HCT116 (cell line): ENCODE data around the gene C11orf54. TPM values are rescaled to one million over a fixed set of nuclear protein-coding genes. Genes with fewer than 3 reads are reported as not detected.

Source experiments
- ATAC-seq: fragments of 200-7000 bp; cut with Tn5 transposase; 2 replicates; pipeline ENCODE4 v1.9.1; 2020; ENCODE audit warnings: mild to moderate bottlenecking, moderate library complexity
- BruUV-seq: library from RNA; stranded (reverse); fragments of 400-500 nt; replicated peaks from 2 replicates; lab custom pipeline; 2021; lab: Mats Ljungman, UMichigan
- CTCF ChIA-PET: fragments of 300-600 bp; sonication (Branson Sonifier 250); formaldehyde crosslinking; loops from one replicate; lab custom pipeline; 2021; ENCODE audit warnings: antibody characterized with exemption; lab: Charles Lee
- POLR2A ChIA-PET: fragments of 300-600, 350-600 bp; sonication (Branson Sonifier 250); formaldehyde crosslinking; loops from one replicate; lab custom pipeline; 2021; ENCODE audit warnings: antibody characterized with exemption; lab: Charles Lee
- RAD21 ChIA-PET, 2 experiments: fragments of 300-600 bp; sonication (Branson Sonifier 250); formaldehyde crosslinking; loops; one replicate each; lab custom pipeline; 2023; ENCODE audit warnings: low total read pairs in 2 of 2; ENCODE audit not compliant: uncharacterized antibody in 2 of 2, unreplicated experiment in 2 of 2, low non-redundant PET in 1 of 2; lab: Charles Lee
- DNase-seq: peaks from one replicate; pipeline ENCODE4 v3.0.0-alpha.2; 2010; ENCODE audit warnings: low read depth, low spot score
- H2AFZ ChIP-seq: fragments of 200-600 bp; shearing (Covaris generic), sonication (generic); 2 replicates; pipeline ENCODE4 v1.6.1; 2017; ENCODE audit warnings: low read depth, mixed run types, mixed read lengths, antibody characterized with exemption, low read length; ENCODE audit not compliant: poor library complexity, severe bottlenecking
- H3K27ac ChIP-seq: 2 replicates; pipeline ENCODE4 v1.5.1; 2012; ENCODE audit warnings: low read depth, low read length
- H3K27me3 ChIP-seq: fragments of 200-600 bp; sonication (generic); 2 replicates; pipeline ENCODE4 v1.6.1; 2016; ENCODE audit warnings: mixed run types, low read length, mixed read lengths; ENCODE audit not compliant: insufficient read depth
- H3K36me3 ChIP-seq, 2 experiments: fragments of 200-500 bp in 1 of 2; fragments of 200-600 bp in 1 of 2; sonication (Bioruptor generic) in 1 of 2; sonication (generic) in 1 of 2; 2 replicates each; pipeline versions ENCODE4 v1.5.1 to v1.6.1; 2014 to 2016; ENCODE audit warnings: low read length in 2 of 2, inconsistent platforms in 1 of 2, mixed read lengths in 1 of 2, mixed run types in 1 of 2; ENCODE audit not compliant: insufficient read depth in 2 of 2, control insufficient read depth in 1 of 2
- H3K4me1 ChIP-seq, 2 experiments: fragments of 200-600 bp in 1 of 2; sonication (generic) in 1 of 2; 2 replicates each; pipeline versions ENCODE4 v1.5.1 to v1.6.1; 2012 to 2017; ENCODE audit warnings: low read length in 2 of 2, inconsistent platforms in 1 of 2, mild to moderate bottlenecking in 1 of 2, mixed read lengths in 1 of 2, mixed run types in 1 of 2, moderate library complexity in 1 of 2; ENCODE audit not compliant: insufficient read depth in 2 of 2, control insufficient read depth in 1 of 2
- H3K4me2 ChIP-seq: fragments of 200-600 bp; sonication (generic); 2 replicates; pipeline ENCODE4 v1.6.1; 2017; ENCODE audit warnings: mixed run types, low read length, mixed read lengths
- H3K4me3 ChIP-seq, 2 experiments: fragments of 200-600 bp in 1 of 2; sonication (generic) in 1 of 2; replicated peaks in 1 of 2; 2 replicates each; pipeline ENCODE4 v1.5.1; 2011 to 2016; ENCODE audit warnings: low read length in 2 of 2, control low read depth in 1 of 2, low read depth in 1 of 2, mild to moderate bottlenecking in 1 of 2, mixed read lengths in 1 of 2, mixed run types in 1 of 2
- H3K79me2 ChIP-seq: fragments of 200-600 bp; sonication (generic); 2 replicates; pipeline ENCODE4 v1.6.1; 2017; ENCODE audit warnings: mild to moderate bottlenecking, mixed run types, low read length, moderate library complexity, mixed read lengths; ENCODE audit not compliant: insufficient read depth
- H3K9ac ChIP-seq: fragments of 200-600 bp; sonication (generic); 2 replicates; pipeline ENCODE4 v1.6.1; 2016; ENCODE audit warnings: low read length, mixed read lengths
- H3K9me2 ChIP-seq: fragments of 200-600 bp; sonication (generic), shearing (Covaris generic); 2 replicates; pipeline ENCODE4 v1.6.1; 2017; ENCODE audit warnings: mixed run types, mild to moderate bottlenecking, moderate library complexity; ENCODE audit not compliant: insufficient read depth
- H3K9me3 ChIP-seq, 2 experiments: fragments of 200-500 bp in 1 of 2; fragments of 200-600 bp in 1 of 2; sonication (Bioruptor generic) in 1 of 2; sonication (generic) in 1 of 2; 2 replicates each; pipeline ENCODE4 v1.6.1; 2014 to 2017; ENCODE audit warnings: low read length in 2 of 2, mixed read lengths in 2 of 2, inconsistent platforms in 1 of 2, low read depth in 1 of 2, mild to moderate bottlenecking in 1 of 2, mixed run types in 1 of 2, moderate library complexity in 1 of 2; ENCODE audit not compliant: control insufficient read depth in 1 of 2, insufficient read depth in 1 of 2
- H4K20me1 ChIP-seq: fragments of 200-600 bp; sonication (generic), shearing (Covaris generic); 2 replicates; pipeline ENCODE4 v1.6.1; 2017; ENCODE audit warnings: mixed run types, mild to moderate bottlenecking, moderate library complexity; ENCODE audit not compliant: insufficient read depth
- EGR1 ChIP-seq: IDR thresholded peaks from 2 replicates; pipeline ENCODE4 v1.6.1; 2012; ENCODE audit warnings: low read depth
- ELF1 ChIP-seq: IDR thresholded peaks from 2 replicates; pipeline ENCODE4 v1.6.1; 2012; ENCODE audit warnings: low read depth, borderline replicate concordance
- EZH2phosphoT487 ChIP-seq: fragments of 200-600 bp; IDR thresholded peaks from 2 replicates; pipeline ENCODE4 v1.6.1; 2018; ENCODE audit warnings: antibody characterized with exemption, borderline replicate concordance
- POLR2A ChIP-seq: IDR thresholded peaks from 2 replicates; pipeline ENCODE4 v1.7.0; 2011; ENCODE audit warnings: borderline replicate concordance; ENCODE audit not compliant: insufficient read depth, insufficient read length; ENCODE audit errors: extremely low read depth
- POLR2AphosphoS5 ChIP-seq: IDR thresholded peaks from 2 replicates; pipeline ENCODE4 v1.6.1; 2011; ENCODE audit warnings: mild to moderate bottlenecking, low read depth, low read length, moderate library complexity
- RAD21 ChIP-seq: IDR thresholded peaks from 2 replicates; pipeline ENCODE4 v1.6.1; 2012; ENCODE audit warnings: low read depth, mild to moderate bottlenecking
- SP1 ChIP-seq: IDR thresholded peaks from 2 replicates; pipeline ENCODE4 v1.6.1; 2012; ENCODE audit warnings: low read depth
- SRF ChIP-seq: IDR thresholded peaks from 2 replicates; pipeline ENCODE4 v1.6.1; 2012; ENCODE audit warnings: low read depth
- YY1 ChIP-seq: IDR thresholded peaks from 2 replicates; pipeline ENCODE4 v1.6.1; 2011; ENCODE audit warnings: low read length, low read depth, moderate library complexity, mild to moderate bottlenecking; ENCODE audit not compliant: insufficient replicate concordance; ENCODE audit errors: extremely low read depth
- intact Hi-C: fragments of 100-400 bp; cut with micrococcal nuclease; formaldehyde crosslinking; loops from 2 replicates; pipeline ENCODE4 v1.10.0; 2022
- total RNA-seq: library from RNA; stranded (reverse); gene quantifications from one replicate; pipeline ENCODE4 v1.2.1, GENCODE V29; 2021; ENCODE audit not compliant: unreplicated experiment
- TF ChIP-seq, protein P1 (sequence below): IDR thresholded peaks from 2 replicates; pipeline ENCODE4 v1.6.1; 2012
- TF ChIP-seq, protein P2 (sequence below): IDR thresholded peaks from 2 replicates; pipeline ENCODE4 v1.6.1; 2012
- TF ChIP-seq, protein P3 (sequence below), 3 experiments: fragments of 200-600 bp in 1 of 3; sonication (generic) in 1 of 3; IDR thresholded peaks in 2 of 3; conservative IDR thresholded peaks in 1 of 3; 2 replicates each; pipeline ENCODE4 v1.5.1; 2012 to 2017; ENCODE audit warnings: low read depth in 2 of 3, low read length in 2 of 3, antibody characterized with exemption in 1 of 3, borderline replicate concordance in 1 of 3, control low read depth in 1 of 3, mild to moderate bottlenecking in 1 of 3, mixed read lengths in 1 of 3, mixed run types in 1 of 3, moderate library complexity in 1 of 3; ENCODE audit not compliant: insufficient read depth in 1 of 3
- TF ChIP-seq, protein P4 (sequence below): IDR thresholded peaks from 2 replicates; pipeline ENCODE4 v1.6.1; 2012; ENCODE audit warnings: low read depth

C11orf54 gene
- total RNA-seq, 1 experiment from 2014 or later = 26.1 TPM

DNA sequence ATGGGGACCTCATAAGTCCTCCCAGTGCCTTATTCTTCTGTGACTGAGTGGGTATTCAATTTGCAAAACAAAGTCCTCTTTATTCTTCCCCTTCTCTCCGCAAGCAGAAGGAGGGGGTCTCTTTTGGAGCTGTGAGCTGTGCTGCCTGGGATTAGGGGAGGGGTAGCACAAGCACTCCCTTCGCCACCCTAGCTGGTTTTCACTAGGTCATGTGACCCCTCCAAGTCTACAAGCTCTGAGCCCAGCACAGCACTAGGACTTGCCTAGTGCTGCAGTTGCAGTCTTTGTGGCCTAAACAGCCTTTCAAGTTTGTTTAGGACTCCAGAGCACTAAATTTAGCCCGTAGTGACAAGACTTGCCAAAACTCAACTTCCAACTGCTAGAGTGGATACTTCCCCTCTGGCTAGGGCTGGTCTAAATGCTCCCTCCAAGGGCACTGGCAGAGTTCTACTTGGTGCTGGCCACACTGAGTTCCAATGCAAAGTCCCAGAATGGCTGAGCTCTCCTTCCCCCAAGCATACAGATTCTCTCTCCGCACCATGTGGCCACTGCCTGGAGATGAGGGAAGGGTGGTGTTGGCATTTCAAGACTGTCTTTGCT is 25.6 kb upstream of the C11orf54 start:
- ATAC-seq (no peak; the same call in 1 of the 2 replicates), DNase-seq (no peak)
- no peaks in the 10 kb centered on the region for H3K9me3 ChIP-seq
- ChIA-PET CTCF (no interaction called here), POLR2A (no interaction called here), RAD21 (no interaction called here)
- TF ChIP-seq, protein P1, sequence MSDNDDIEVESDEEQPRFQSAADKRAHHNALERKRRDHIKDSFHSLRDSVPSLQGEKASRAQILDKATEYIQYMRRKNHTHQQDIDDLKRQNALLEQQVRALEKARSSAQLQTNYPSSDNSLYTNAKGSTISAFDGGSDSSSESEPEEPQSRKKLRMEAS = no peak
- TF ChIP-seq SRF = no peak
- TF ChIP-seq RAD21 = no peak
- TF ChIP-seq EGR1 = no peak
- no peak for TF ChIP-seq ELF1
- TF ChIP-seq, protein P2, sequence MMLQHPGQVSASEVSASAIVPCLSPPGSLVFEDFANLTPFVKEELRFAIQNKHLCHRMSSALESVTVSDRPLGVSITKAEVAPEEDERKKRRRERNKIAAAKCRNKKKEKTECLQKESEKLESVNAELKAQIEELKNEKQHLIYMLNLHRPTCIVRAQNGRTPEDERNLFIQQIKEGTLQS = no peak
- TF ChIP-seq POLR2AphosphoS5 = no peak
- no peak for TF ChIP-seq SP1
- TF ChIP-seq YY1 = no peak
- TF ChIP-seq EZH2phosphoT487 = no peak
- TF ChIP-seq POLR2A = no peak
- TF ChIP-seq, protein P3, sequence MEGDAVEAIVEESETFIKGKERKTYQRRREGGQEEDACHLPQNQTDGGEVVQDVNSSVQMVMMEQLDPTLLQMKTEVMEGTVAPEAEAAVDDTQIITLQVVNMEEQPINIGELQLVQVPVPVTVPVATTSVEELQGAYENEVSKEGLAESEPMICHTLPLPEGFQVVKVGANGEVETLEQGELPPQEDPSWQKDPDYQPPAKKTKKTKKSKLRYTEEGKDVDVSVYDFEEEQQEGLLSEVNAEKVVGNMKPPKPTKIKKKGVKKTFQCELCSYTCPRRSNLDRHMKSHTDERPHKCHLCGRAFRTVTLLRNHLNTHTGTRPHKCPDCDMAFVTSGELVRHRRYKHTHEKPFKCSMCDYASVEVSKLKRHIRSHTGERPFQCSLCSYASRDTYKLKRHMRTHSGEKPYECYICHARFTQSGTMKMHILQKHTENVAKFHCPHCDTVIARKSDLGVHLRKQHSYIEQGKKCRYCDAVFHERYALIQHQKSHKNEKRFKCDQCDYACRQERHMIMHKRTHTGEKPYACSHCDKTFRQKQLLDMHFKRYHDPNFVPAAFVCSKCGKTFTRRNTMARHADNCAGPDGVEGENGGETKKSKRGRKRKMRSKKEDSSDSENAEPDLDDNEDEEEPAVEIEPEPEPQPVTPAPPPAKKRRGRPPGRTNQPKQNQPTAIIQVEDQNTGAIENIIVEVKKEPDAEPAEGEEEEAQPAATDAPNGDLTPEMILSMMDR (IDR thresholded peaks at IDR 0.05 in 2 of 3, conservative IDR thresholded peaks at IDR 0.05 in 1 of 3; ENCODE audit: borderline replicate concordance in 1 of 3, insufficient read depth in 1 of 3, low read depth in 2 of 3, low read length in 2 of 3) = no peak
- TF ChIP-seq, protein P4, sequence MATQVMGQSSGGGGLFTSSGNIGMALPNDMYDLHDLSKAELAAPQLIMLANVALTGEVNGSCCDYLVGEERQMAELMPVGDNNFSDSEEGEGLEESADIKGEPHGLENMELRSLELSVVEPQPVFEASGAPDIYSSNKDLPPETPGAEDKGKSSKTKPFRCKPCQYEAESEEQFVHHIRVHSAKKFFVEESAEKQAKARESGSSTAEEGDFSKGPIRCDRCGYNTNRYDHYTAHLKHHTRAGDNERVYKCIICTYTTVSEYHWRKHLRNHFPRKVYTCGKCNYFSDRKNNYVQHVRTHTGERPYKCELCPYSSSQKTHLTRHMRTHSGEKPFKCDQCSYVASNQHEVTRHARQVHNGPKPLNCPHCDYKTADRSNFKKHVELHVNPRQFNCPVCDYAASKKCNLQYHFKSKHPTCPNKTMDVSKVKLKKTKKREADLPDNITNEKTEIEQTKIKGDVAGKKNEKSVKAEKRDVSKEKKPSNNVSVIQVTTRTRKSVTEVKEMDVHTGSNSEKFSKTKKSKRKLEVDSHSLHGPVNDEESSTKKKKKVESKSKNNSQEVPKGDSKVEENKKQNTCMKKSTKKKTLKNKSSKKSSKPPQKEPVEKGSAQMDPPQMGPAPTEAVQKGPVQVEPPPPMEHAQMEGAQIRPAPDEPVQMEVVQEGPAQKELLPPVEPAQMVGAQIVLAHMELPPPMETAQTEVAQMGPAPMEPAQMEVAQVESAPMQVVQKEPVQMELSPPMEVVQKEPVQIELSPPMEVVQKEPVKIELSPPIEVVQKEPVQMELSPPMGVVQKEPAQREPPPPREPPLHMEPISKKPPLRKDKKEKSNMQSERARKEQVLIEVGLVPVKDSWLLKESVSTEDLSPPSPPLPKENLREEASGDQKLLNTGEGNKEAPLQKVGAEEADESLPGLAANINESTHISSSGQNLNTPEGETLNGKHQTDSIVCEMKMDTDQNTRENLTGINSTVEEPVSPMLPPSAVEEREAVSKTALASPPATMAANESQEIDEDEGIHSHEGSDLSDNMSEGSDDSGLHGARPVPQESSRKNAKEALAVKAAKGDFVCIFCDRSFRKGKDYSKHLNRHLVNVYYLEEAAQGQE = no peak
- no TSS peak for BruUV-seq
- no peak overlapping the region for H3K4me3 ChIP-seq
- peaks cover 0 to 13% of the 10 kb centered on the region in 2 experiments; a peak in 2 of 4 replicates for H3K36me3 ChIP-seq
- intact Hi-C loops = no loop called here
- H3K27me3 ChIP-seq = no peaks in the 10 kb centered on the region
- no peak overlapping the region for H3K9ac ChIP-seq
- H3K79me2 ChIP-seq = peaks cover 39% of the 10 kb centered on the region
- no peaks in the 10 kb centered on the region for H3K9me2 ChIP-seq
- H3K4me1 ChIP-seq = no peaks in the 10 kb centered on the region
- H3K4me2 ChIP-seq = no peak overlapping the region
- no peaks in the 10 kb centered on the region for H4K20me1 ChIP-seq
- no peak overlapping the region for H2AFZ ChIP-seq
- H3K27ac ChIP-seq = no peak overlapping the region
